Raji (cell line): Measurements from ENCODE around the gene C1QTNF6.

Experiments used
- POLR2A ChIP-seq: IDR thresholded peaks from 2 replicates; pipeline ENCODE4 v1.6.1; 2011; ENCODE audit warnings: low read depth, low read length, control low read depth; ENCODE audit not compliant: insufficient read depth

The C1QTNF6 gene

DNA sequence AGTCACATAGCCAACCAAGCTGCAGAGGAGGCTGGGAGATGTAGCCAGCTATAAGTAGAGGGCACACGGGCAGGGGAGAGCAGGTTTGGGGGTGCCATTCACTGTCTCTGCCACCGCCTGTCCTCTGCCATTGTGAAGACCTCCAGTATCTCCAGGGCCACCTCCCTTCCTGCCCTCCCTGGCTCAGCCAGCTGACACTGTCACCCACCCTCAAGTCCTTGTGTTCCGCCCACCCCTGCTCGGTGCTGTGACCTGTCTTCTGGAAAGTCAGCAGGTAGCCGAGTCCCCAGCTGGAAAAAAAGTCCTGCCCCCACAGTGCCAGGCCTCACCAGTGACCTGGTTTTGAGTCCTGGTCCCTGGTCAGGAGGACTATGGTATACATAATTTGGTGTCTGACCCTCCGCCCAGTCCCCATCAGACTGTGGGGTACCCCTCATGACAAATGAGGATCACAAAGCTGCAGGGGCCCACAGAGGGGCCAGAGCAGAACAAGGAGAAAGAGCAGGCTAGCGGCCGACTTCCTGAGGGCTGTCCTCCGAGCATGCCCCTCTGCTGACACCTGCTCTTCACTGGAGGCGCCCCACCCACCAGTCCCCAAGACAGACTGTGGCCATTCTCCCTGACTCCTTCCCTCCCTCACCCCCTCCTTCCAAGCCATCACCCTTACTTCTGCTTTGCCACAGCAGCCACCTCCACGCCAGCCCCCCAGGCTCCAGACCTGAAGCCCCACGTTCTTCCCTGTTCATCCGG, 31.2 kb downstream of the C1QTNF6 start:
- no peak for TF ChIP-seq POLR2A

DNA sequence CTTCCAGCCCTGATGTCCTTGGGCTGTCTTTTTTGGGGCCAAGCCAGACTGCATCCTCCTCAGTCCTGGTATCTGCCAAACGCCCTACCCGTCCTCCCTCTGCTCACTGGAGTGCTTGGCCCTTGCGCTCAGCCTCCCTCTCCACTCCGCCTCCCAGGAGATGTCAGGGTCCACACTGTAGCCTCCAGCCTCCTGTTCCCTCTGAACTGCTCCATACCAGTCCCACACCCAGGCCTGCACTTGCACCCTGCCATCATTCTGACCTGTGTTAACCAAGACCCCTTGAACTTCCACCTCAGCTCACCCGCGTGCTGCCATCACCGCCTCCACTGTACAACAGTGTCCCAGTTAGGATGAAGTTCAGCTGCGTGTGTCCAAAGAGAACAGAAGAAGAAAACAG, 32.1 kb downstream of the C1QTNF6 start:
- no peak for TF ChIP-seq POLR2A

DNA sequence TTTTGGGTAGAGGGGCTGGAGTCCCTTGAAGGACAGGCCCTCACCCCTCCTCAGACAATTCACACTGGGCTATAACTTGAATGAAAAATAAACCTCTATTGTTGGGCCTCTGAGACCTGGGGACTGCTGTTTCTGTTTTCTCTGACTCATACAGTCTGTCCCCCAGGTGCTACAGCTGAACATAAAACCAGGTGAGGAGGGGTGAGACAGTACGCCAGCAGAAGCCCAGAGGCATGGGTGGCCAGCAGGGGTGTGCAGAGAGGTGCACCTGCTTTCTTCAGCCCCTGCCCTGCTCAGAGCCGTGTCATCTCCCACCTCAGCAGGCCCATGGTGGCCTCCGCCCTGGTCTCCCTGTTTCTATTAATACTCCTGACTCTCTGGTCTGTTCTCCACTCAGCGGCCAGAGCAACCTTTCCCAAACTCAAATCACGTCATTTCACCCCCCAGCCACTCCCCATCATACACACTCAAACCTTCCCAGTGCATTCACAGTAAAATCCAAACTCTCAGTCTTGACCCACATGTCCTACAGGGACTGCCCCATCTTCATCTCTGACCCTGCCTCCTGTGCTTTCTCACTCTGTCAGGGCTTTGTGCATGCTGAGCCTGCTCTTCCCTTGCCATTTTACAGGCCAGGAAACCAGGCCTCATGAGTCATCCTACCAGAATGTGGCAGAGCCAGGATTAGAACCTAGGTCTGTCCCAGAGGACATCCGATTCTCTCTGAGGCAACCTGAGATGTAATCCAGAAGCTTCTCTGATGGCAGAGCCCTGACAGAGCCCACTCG, 32.9 kb downstream of the C1QTNF6 start:
- no peak for TF ChIP-seq POLR2A

DNA sequence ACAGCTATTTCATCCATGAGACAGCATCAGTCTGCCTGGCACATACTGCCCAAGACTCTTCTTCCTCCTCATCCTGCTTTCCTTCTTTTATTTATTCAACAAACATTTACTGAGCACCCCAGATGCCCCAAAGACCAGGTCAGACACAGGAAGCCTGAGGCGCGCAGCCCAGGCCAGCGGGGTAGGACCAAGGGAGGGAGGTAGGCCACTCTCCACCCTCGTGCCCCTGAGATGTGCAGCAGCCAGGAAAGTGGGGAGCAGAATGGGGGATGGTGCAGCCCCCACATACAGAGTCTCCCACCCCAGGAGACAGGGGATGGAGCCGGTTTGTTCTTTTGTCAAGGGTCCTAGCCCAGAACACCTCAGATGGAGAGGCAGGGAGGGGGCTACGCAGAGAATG, 34.1 kb downstream of the C1QTNF6 start:
- TF ChIP-seq POLR2A, result no peak

DNA sequence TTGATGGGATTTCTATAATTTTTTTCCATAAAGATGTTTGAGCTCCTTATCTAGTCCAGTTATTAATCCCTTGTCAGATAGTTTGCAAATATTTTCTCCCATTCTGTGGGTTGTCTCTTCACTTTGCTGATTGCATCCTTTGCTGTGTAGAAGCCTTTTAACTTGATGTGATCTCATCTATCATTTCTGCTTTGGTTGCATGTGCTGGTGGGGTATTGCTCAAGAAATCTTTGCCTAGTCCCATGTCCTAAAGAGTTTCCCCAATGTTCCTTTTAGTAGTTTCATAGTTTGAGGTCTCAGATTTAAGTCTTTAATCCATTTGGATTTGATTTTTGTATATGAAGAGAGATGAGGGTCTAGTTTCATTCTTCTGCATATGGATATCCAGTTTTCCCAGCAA, 36.6 kb downstream of the C1QTNF6 start:
- no peak for TF ChIP-seq POLR2A

DNA sequence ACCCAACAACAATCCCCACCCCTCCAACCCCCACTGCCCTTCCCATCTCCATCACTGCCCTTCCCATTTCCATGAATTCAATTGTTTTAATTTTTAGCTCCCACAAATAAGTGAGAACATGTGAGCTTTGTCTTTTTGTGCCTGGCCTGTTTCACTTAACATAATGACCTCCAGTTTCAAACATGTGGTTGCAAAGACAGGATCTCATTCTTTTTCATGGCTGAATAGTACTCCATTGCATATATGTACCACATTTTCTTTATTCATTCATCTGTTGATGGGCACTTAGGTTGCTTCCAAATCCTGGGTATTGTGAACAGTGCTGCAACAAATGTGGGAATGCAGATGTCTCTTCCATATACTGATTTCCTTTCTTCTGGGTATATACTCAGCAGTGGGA, 37.3 kb downstream of the C1QTNF6 start:
- TF ChIP-seq POLR2A, result no peak

DNA sequence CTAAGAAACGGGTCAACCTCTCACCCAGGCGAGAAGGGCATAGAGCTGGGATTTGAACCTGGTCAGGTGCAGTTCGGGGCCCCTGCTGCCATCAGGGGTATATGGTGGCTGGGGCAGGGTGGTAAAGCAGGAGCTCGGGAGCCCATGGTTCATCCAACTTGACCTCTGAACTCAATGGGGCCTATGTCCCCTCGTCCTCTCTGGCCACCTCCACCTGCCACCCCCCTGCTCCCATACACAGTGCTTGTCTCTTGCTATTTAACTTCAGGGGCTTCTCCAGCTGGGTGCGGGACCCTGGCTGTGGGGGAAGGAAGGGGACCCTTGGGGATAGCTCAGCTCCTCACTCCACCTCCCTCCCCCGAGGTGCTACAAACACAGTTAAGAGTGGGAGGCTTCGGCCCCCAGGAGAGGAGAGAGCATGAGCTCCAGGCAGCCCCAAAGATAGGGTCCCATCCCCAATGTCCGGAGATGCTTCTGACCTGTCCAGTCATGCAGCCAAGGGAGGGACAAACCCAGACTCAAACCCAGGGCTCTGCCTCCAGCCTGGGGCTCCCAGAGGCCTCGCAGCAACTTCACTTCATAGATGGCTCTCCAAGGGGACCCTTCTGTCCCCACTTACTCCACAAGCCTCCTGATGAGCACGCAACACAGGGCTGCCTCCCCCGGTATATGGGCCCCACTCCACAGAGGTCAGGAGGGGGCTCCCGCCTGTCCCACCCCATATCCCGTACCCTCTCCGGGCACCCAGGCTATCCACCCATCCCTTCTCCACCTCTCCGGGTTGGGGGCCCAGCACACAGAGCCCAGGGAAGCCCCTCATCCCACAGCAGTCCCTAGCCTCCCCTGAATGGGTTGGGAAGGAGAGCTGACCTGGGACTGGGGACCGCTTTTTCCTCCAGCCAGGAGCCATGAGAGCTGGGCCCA, 39.0 kb downstream of the C1QTNF6 start:
- no peak for TF ChIP-seq POLR2A

DNA sequence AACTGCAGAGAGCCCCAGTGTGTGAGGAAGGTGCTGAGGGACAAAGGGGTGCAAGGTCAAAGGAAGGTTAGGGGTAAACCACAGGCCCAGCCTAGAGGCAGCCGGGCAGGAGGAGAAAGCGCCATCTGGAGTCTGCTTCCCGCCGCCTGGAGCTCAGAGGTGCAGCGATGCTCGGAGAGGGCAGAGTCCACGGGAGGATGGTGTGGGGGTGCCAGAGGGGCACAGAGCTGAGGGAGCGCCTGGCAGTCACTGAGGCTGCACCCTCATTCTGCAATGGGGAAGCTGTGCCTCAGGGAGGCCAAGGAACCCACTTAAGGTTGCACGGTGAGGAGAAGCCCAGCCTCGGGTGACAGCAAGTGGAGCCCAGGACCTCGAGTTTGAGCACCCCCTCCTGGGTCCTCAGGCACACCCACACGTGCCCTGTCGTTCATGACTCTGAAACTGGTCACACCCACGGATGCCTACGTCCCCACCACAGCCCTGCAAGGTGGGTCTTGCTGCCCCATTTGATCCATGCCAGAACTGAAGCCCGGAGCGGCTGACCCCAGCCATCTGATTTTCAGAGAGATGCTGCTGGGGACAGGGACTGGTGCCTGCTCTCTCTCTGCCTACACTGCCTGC, 39.9 kb downstream of the C1QTNF6 start:
- TF ChIP-seq POLR2A, result no peak

DNA sequence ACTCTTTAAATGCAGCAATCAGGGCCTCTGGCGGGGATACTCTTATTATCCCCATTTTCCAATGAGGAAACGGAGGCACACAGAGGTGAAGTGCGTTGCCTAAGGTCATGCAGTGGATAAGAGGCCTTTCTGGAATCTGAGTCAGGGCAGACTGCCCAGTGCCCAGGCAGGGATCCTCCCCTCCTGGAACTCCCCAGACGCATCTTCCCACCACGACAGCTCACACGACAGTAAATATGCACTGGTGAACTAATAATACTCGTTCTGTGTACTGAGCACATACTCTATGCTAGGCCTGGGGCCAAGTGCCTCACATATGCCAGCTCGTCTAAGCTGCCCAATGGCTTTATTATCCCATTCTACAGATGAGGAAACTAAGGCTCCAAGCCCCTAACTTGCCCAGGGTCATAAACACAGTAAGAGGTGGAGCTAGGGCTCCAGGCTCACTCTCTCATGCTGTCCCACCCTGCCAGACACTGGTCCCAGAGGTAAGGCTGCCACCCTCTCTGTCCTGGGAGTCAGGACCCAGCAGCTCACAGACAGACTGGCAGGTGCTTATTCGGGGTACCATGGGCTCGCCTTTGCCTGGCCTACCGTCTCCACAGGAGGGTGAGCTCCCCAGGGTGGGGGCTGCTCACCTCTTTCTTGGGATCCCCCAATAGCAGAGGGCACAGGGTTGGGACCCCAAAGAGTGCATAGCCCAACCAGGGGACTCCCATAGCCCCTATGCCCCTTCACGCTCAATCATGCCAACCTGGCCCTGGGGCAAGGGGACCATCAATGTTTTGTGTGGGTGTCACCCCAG, 40.7 kb downstream of the C1QTNF6 start:
- no peak for TF ChIP-seq POLR2A

DNA sequence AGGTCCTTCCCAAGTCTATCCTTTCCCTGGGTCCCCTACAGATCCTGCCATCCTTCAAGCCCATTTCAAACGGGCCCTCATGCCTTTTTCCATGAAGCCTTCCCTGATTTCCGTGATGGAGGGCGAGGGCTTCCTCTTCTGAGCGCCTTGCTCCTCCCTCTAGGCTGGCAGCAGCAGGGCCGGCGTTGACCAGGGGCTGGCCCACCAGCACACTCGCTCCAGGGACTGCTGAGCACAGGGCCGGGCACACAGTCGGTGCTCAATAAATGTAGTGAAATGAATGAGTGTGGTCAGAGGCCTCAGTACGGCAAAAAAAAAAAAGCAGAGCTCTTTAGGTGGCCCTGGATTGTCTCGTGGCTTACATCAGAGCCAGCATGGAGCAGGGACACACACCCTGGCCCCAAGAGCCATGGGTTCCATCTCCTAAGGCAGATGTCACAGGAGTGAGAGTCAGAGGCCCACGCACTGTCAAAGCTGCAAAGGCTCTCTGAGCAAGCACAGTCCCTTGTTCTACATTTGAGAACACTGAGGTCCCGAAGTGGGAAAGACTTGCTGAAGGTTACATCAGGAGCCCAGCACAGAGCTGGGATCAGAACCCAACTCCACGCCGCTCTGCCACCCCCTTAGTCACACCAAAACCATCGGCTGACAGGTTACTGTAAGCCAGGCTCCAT, 41.4 kb downstream of the C1QTNF6 start:
- no peak for TF ChIP-seq POLR2A

DNA sequence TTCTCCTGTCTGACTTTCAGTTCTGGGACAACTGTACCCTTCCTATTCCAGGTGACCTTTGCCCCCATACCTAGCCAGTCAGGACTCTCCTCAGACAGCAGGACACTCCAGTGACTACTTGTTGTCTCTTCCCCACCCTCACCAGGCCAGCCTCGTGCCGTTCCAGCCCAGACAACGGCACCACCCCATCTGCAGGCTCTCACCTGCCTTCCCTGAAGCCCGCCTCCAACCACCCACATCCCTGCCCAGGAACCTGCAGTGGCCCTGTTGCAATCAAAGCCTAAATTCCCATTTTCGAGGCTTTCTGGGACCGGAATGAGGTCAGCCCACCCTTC, 42.0 kb downstream of the C1QTNF6 start:
- TF ChIP-seq POLR2A, result no peak

DNA sequence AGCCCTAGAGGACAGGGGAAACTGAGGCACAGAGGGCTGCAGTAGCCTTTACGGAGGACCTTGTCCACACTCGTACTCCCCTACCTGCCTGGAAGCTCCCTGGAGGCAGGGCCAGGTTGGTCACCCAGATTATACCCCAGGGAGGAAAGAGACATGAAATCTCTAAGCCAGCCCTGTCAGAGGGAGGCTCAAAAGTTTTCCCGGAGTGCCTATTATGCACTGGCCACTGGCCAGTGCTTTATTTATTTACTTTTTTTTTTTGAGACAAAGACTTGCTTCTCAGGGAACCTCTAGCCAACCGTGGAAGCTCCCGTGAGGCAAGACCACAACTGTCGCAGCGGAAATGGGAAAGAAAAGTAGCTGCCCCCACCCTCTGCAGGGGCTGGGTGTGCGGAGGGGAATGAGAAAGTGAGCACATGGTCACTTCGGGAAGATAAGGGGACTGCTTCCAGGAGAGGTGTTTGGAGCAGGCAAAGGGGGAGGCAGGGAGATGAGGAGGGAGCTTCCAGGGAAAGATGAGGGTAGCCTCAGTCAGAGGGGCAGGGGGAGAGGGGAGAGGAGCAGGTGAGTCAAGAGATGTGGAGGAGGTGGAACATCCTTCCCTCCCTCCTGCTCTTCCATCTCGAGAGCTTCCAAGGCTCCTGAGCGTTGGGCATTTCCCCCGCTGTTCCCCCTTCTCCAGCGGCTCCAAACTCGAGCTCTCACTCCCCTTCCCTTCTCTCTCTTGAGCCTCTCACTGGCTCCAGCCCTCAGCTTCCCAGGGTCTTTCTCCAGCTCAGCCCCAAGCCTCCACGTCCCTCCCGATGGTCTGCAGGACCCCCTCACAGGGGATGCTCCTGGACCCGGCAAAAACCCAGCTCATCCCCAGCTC, 42.6 kb downstream of the C1QTNF6 start:
- TF ChIP-seq POLR2A, result no peak

DNA sequence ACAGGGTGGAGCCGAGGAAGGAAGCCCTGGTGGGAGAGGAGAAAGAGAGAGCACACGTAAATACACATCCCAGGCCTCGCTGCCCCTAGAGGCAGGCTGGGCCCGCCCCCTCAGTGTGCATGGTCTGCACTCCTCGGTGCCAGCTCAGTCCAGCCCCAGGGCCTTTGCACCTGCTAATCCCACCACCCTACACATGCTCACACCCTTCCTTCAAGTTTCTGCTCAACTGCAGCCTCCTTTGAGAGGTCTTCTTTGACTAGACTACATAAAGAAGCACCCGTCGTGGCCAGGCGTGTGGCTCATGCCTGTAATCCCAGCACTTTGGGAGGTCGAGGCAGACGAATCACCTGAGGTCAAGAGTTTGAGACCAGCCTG, 43.9 kb downstream of the C1QTNF6 start:
- TF ChIP-seq POLR2A, result no peak
